Lower leg skin (tissue), 4 donors: ENCODE measurements around the gene PLEKHA1. TPM values are rescaled to one million over a fixed set of nuclear protein-coding genes. Genes with fewer than 3 reads are reported as not detected.

Experiments used
- DNase-seq, 2 donors: peaks; one replicate each; pipeline ENCODE4 v3.0.0-alpha.2; 2019; ENCODE audit warnings: low spot score in 2 of 2
- H3K4me3 ChIP-seq: fragments of 200-600 bp; sonication (generic); 2 replicates; pipeline ENCODE4 v1.5.1; 2017; ENCODE audit warnings: mild to moderate bottlenecking, low read depth; ENCODE audit not compliant: poor library complexity, severe bottlenecking
- CTCF ChIP-seq, 3 donors: fragments of 450-650 bp; IDR thresholded peaks; one replicate each; pipeline ENCODE4 v1.5.1; 2016; ENCODE audit warnings: antibody characterized with exemption in 3 of 3, mild to moderate bottlenecking in 3 of 3, moderate library complexity in 2 of 3
- POLR2A ChIP-seq, 2 donors: fragments of 450-650 bp; IDR thresholded peaks; one replicate each; pipeline ENCODE4 v1.6.1; 2016 to 2017; ENCODE audit warnings: antibody characterized with exemption in 2 of 2, mild to moderate bottlenecking in 1 of 2, moderate library complexity in 1 of 2
- WGBS, 2 donors: methylation state at CpG; one replicate each; pipeline ENCODE4 v1.1.5; 2018; 5-methylcytosine and 5-hydroxymethylcytosine counted together
- intact Hi-C: fragments of 100-400 bp; cut with DNase I; formaldehyde crosslinking; loops from one replicate; pipeline ENCODE4 v1.15.0; 2023; ENCODE audit warnings: low total_unique reads
- total RNA-seq, 4 donors: library from RNA; depleted of rRNA; stranded (reverse); fragments of >200 nt; gene quantifications; one replicate each; pipeline ENCODE4 v1.1.0, GENCODE V29; 2016

Gene PLEKHA1
- total RNA-seq, 4 donors from 2014 or later, result 83.6 to 116 (median 105) TPM

DNA sequence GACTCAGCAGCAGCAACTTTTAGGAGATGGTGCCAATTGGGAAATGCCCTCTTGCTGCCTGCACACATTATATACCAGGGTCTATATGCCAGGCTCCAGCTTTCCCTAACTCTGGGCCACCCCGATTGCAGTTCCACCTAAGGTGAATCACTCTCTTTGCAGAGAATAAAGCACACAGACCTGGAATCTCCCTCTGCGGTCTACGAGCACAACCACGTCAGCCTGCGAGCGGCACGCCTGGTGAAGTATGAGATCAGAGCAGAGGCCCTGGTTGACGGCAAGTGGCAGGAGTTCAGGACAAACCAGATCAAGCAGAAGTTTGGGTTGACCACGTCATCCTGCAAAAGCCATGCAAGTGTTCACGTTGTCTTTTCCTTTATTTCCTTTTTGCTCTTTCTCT lies 38.2 kb upstream of the PLEKHA1 start:
- 75 to 79% methylated on average over 10 of the region's 10 CpGs for WGBS, 2 donors
- intact Hi-C loops, result no loop called here
- no peak for TF ChIP-seq POLR2A (IDR thresholded peaks at IDR 0.05)
- no peak for TF ChIP-seq CTCF (IDR thresholded peaks at IDR 0.05)
- H3K4me3 ChIP-seq, result no peak overlapping the region
- DNase-seq, result no peak

DNA sequence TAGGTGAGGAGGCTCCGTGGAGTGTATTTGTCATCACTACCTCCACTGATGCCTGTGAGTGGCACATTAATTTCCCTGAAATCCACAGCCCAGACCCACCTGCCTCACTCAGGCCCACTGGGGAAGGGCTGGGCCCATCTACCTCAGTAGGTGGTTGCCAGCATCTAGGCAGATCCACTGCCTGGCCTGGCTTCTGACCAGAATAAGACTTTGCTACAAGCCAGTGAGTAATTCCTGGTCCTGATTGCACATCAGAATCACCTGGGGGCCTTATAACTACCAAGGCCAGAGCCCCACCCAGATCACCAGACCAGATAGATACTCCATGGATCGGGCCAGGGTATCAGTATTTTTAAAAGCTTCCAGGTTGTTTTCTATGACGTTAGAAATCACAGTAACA lies 37.5 kb upstream of the PLEKHA1 start:
- H3K4me3 ChIP-seq, result no peak overlapping the region
- intact Hi-C loops, result no loop called here
- DNase-seq, result no peak
- 49 to 71% methylated on average over 3 of the region's 3 CpGs for WGBS, 2 donors
- TF ChIP-seq POLR2A (IDR thresholded peaks at IDR 0.05) (no peak), CTCF (IDR thresholded peaks at IDR 0.05) (no peak)

GRCh38 chr10:122338609-122339441 lies 35.7 kb upstream of the PLEKHA1 start:
- no peak overlapping the region for H3K4me3 ChIP-seq
- intact Hi-C loops, result no loop called here
- no peak for TF ChIP-seq POLR2A (IDR thresholded peaks at IDR 0.05)
- no peak for TF ChIP-seq CTCF (IDR thresholded peaks at IDR 0.05)
- 60 to 64% methylated on average over 15 of the region's 15 CpGs for WGBS, 2 donors
- DNase-seq, result no peak

- peak; percentile 55 to 78 for DNase-seq
- H3K4me3 ChIP-seq, result no peak overlapping the region
- TF ChIP-seq POLR2A (IDR thresholded peaks at IDR 0.05) (no peak), CTCF (IDR thresholded peaks at IDR 0.05) (no peak)
- whole genome bisulfite sequencing, 2 donors, result 47 to 61% methylated on average over 11 of the region's 11 CpGs
- intact Hi-C loops, result loop anchor here (5.0 kb wide), 1 partner anchor 226 kb away; no protein-coding TSS in a partner anchor
Measured at GRCh38 chr10:122341141-122341810, 33.2 kb upstream of the PLEKHA1 start.

- DNase-seq, result peak in 1 of 2 donors; percentile 76
- no peak overlapping the region for H3K4me3 ChIP-seq
- 56 to 57% methylated on average over 8 of the region's 8 CpGs for WGBS, 2 donors
- TF ChIP-seq POLR2A (IDR thresholded peaks at IDR 0.05) (no peak), CTCF (IDR thresholded peaks at IDR 0.05) (no peak)
- intact Hi-C loops, result loop anchor here (5.0 kb wide), 1 partner anchor 225 kb away; no protein-coding TSS in a partner anchor
Measured at GRCh38 chr10:122342293-122343134, 32.0 kb upstream of the PLEKHA1 start.
